Retinal pigment epithelial cell (primary cell): ENCODE data around the gene AP1G1.
A peak's percentile ranks its signal among the peaks of the same experiment; 100 is the strongest.

Experiments
- DNase-seq: peaks from one replicate; pipeline ENCODE4 v3.0.0-alpha.2; 2010; ENCODE audit warnings: low read depth
- H3K4me3 ChIP-seq: 2 replicates; pipeline ENCODE4 v1.5.1; 2011; ENCODE audit warnings: mild to moderate bottlenecking, low read length, control low read depth, moderate library complexity
- CTCF ChIP-seq: conservative IDR thresholded peaks from 2 replicates; pipeline ENCODE4 v1.5.1; 2011; ENCODE audit warnings: low read depth, low read length, control low read depth, inconsistent platforms

Gene AP1G1

GRCh38 chr16:71726476-71727315 is 81.9 kb downstream of the AP1G1 start:
- no peak overlapping the region for H3K4me3 ChIP-seq
- no peak for DNase-seq
- no peak for TF ChIP-seq CTCF

- TF ChIP-seq CTCF: no peak
- DNase-seq: no peak
- H3K4me3 ChIP-seq: peak within 1 kb of the TSS; percentile 89
Observed at GRCh38 chr16:71724320-71724751, 84.3 kb downstream of the AP1G1 start, which contains the start of gene PHLPP2. Gene PHLPP2 (minus strand): TSS chr16:71724701. CDS start chr16:71714795, 9,906 bp downstream.

- TF ChIP-seq CTCF: no peak
- H3K4me3 ChIP-seq: peak overlapping the region; percentile 89
- DNase-seq: no peak
Observed at GRCh38 chr16:71723537-71724319, 84.9 kb downstream of the AP1G1 start.

- peak overlapping the region; percentile 89 for H3K4me3 ChIP-seq
- TF ChIP-seq CTCF: no peak
- no peak for DNase-seq
Observed at GRCh38 chr16:71722801-71723536, 85.7 kb downstream of the AP1G1 start.

GRCh38 chr16:71721066-71721740 is 87.4 kb downstream of the AP1G1 start:
- no peak for TF ChIP-seq CTCF
- H3K4me3 ChIP-seq: no peak overlapping the region
- no peak for DNase-seq

GRCh38 chr16:71712501-71712900 is 96.1 kb downstream of the AP1G1 start:
- no peak for DNase-seq
- H3K4me3 ChIP-seq: no peak overlapping the region
- TF ChIP-seq CTCF: no peak
